DOHH2 (cell line): ENCODE results near the gene ZIC4.

Source experiments
- H3F3A ChIP-seq: fragments of 200-600 bp; sonication (generic), shearing (Covaris generic); 2 replicates; pipeline ENCODE4 v1.6.0; 2016; ENCODE audit warnings: antibody characterized with exemption, mild to moderate bottlenecking; ENCODE audit not compliant: control insufficient read depth, insufficient read depth
- H3K27ac ChIP-seq: fragments of 200-600 bp; sonication (generic); 2 replicates; pipeline ENCODE4 v1.5.1; 2014; ENCODE audit warnings: low read depth, mild to moderate bottlenecking, low read length, moderate library complexity
- H3K27me3 ChIP-seq: fragments of 200-600 bp; sonication (generic); 2 replicates; pipeline ENCODE4 v1.6.1; 2014; ENCODE audit warnings: mild to moderate bottlenecking, low read length, mixed read lengths; ENCODE audit not compliant: control insufficient read depth
- H3K36me3 ChIP-seq: fragments of 200-600 bp; sonication (generic); 2 replicates; pipeline ENCODE4 v1.6.1; 2014; ENCODE audit warnings: mild to moderate bottlenecking, low read length, moderate library complexity, mixed read lengths; ENCODE audit not compliant: control insufficient read depth
- H3K4me1 ChIP-seq: fragments of 200-600 bp; sonication (generic); 2 replicates; pipeline ENCODE4 v1.6.1; 2014; ENCODE audit warnings: mild to moderate bottlenecking, low read length, mixed read lengths; ENCODE audit not compliant: control insufficient read depth
- H3K4me2 ChIP-seq: fragments of 200-600 bp; sonication (generic); 2 replicates; pipeline ENCODE4 v1.6.0; 2014; ENCODE audit warnings: mild to moderate bottlenecking, low read length, moderate library complexity
- H3K4me3 ChIP-seq: fragments of 200-600 bp; sonication (generic); 2 replicates; pipeline ENCODE4 v1.5.1; 2014; ENCODE audit warnings: mild to moderate bottlenecking, low read length, mixed read lengths
- H3K79me2 ChIP-seq: fragments of 200-600 bp; sonication (generic); 2 replicates; pipeline ENCODE4 v1.6.1; 2014; ENCODE audit warnings: mild to moderate bottlenecking, low read length, mixed read lengths; ENCODE audit not compliant: control insufficient read depth
- H3K9me2 ChIP-seq: fragments of 200-600 bp; sonication (generic); replicated peaks from 2 replicates; pipeline ENCODE4 v1.6.1; 2014; ENCODE audit warnings: mild to moderate bottlenecking, low read length, mixed read lengths; ENCODE audit not compliant: control insufficient read depth
- H3K9me3 ChIP-seq: fragments of 200-600 bp; sonication (generic); 2 replicates; pipeline ENCODE4 v1.6.1; 2014; ENCODE audit warnings: antibody characterized with exemption, low read length, mixed read lengths; ENCODE audit not compliant: control insufficient read depth, insufficient read depth
- H4K20me1 ChIP-seq: fragments of 200-600 bp; sonication (generic); 2 replicates; pipeline ENCODE4 v1.6.0; 2014; ENCODE audit warnings: low read depth, mild to moderate bottlenecking, antibody characterized with exemption, low read length, moderate library complexity; ENCODE audit not compliant: control insufficient read depth, insufficient read depth
- EZH2phosphoT487 ChIP-seq: fragments of 200-600 bp; sonication (generic); IDR thresholded peaks from 2 replicates; pipeline ENCODE4 v1.6.1; 2017; ENCODE audit warnings: borderline replicate concordance, mild to moderate bottlenecking, antibody characterized with exemption, low read length, moderate library complexity, mixed read lengths
- TF ChIP-seq, protein P1 (sequence below): fragments of 200-600 bp; sonication (generic); IDR thresholded peaks from one replicate; pipeline ENCODE4 v1.5.1; 2014; ENCODE audit warnings: antibody characterized with exemption, mild to moderate bottlenecking, low read depth, low read length; ENCODE audit not compliant: poor library complexity, severe bottlenecking

ZIC4 gene

DNA sequence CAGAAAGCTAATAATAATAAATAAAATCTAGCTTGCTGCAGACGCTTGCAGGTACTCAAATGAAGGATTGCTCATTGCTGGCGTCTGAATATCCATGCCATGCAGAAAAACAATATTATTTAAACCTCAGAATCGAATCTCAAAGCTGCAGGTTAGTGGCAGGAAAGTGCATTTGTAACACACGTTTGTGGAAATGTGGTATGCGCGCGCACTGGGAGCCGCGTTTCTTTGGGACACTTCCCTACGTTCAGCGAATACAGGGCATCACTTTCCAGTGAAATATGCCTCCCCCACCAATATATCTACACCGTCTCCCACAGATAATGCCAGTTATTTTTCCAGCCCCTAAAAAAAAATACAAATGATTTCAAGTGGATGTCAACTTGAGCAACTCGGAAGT is 37.1 kb downstream of the ZIC4 start:
- H3F3A ChIP-seq = no peaks in the 10 kb centered on the region
- TF ChIP-seq, protein P1, sequence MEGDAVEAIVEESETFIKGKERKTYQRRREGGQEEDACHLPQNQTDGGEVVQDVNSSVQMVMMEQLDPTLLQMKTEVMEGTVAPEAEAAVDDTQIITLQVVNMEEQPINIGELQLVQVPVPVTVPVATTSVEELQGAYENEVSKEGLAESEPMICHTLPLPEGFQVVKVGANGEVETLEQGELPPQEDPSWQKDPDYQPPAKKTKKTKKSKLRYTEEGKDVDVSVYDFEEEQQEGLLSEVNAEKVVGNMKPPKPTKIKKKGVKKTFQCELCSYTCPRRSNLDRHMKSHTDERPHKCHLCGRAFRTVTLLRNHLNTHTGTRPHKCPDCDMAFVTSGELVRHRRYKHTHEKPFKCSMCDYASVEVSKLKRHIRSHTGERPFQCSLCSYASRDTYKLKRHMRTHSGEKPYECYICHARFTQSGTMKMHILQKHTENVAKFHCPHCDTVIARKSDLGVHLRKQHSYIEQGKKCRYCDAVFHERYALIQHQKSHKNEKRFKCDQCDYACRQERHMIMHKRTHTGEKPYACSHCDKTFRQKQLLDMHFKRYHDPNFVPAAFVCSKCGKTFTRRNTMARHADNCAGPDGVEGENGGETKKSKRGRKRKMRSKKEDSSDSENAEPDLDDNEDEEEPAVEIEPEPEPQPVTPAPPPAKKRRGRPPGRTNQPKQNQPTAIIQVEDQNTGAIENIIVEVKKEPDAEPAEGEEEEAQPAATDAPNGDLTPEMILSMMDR = no peak
- no peak for TF ChIP-seq EZH2phosphoT487
- H3K9me3 ChIP-seq = no peaks in the 10 kb centered on the region; the same call in 1 of the 2 replicates
- no peaks in the 10 kb centered on the region for H3K4me1 ChIP-seq
- no peaks in the 10 kb centered on the region for H3K9me2 ChIP-seq
- no peaks in the 10 kb centered on the region for H3K79me2 ChIP-seq
- H3K4me3 ChIP-seq = no peak overlapping the region
- H3K27me3 ChIP-seq = no peaks in the 10 kb centered on the region
- H3K27ac ChIP-seq = no peak overlapping the region
- H3K36me3 ChIP-seq = no peaks in the 10 kb centered on the region
- H3K4me2 ChIP-seq = no peak overlapping the region
- H4K20me1 ChIP-seq = no peaks in the 10 kb centered on the region

DNA sequence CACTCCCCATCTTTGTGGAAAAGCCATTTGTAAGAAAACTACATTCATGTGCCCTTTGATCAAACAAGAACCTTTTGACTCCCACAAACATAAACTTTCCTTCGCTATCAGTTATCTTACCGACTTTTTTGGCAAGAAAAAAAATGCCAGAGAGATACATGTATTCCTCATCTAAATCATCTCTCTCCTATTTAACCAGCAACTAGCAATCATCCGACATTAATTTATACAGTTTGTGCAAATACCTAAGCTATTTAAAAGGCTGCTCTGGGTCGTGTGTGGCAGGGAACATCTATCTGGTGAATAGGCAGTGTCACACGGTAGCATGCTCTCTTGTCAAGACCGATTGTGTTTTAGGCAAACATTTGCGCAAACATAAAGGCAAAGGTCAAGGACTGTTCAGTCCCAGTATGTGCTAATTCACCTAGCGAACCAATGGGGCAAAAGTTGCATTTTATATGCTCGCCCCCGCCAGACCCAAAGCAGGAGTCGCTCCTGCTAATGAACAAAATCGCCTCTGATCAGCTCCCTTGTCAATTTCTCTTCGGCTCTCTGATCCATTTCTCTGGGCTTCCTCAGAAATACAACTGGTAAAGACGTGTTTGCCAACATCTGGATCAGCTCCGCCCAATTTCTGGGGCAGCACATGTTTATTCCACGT is 37.7 kb downstream of the ZIC4 start:
- no peaks in the 10 kb centered on the region for H3K36me3 ChIP-seq
- no peaks in the 10 kb centered on the region for H3K4me1 ChIP-seq
- TF ChIP-seq, protein P1 = no peak
- no peak for TF ChIP-seq EZH2phosphoT487
- H4K20me1 ChIP-seq = no peaks in the 10 kb centered on the region
- H3K9me2 ChIP-seq = no peaks in the 10 kb centered on the region
- H3F3A ChIP-seq = no peaks in the 10 kb centered on the region
- no peak overlapping the region for H3K27ac ChIP-seq
- no peaks in the 10 kb centered on the region for H3K79me2 ChIP-seq
- H3K4me2 ChIP-seq = no peak overlapping the region
- H3K9me3 ChIP-seq = no peaks in the 10 kb centered on the region; the same call in 1 of the 2 replicates
- no peaks in the 10 kb centered on the region for H3K27me3 ChIP-seq
- no peak overlapping the region for H3K4me3 ChIP-seq

DNA sequence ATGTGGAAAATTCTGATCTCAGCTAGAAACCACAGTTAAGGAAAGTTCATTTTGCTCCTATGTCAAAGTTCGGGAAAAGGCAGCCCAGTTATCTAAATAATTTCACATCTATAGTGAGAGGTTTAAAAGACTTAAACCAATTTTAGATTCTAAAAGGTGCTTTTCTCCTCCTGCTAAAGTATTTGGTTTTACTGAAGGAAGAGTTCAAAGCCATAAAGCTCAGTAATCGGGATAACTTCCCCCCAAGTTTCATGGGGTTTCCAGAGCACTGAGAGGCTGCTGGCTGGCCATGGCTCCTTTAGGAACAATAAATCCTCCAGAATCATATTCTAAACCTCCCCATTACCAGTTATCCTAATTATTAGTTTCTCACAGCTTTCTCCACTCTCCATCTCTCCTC is 38.2 kb downstream of the ZIC4 start:
- Histone ChIP-seq H3K27ac (no peak overlapping the region), H3K36me3 (no peaks in the 10 kb centered on the region), H3K4me2 (no peak overlapping the region), H3K9me3 (no peaks in the 10 kb centered on the region), H3K79me2 (no peaks in the 10 kb centered on the region), H3K9me2 (no peaks in the 10 kb centered on the region), H3K4me1 (no peaks in the 10 kb centered on the region), H3K27me3 (no peaks in the 10 kb centered on the region), H4K20me1 (no peaks in the 10 kb centered on the region), H3F3A (no peaks in the 10 kb centered on the region), H3K4me3 (no peak overlapping the region)
- TF ChIP-seq EZH2phosphoT487 = no peak
- TF ChIP-seq, protein P1 = no peak
